Astrocyte of the spinal cord (primary cell): Measurements from ENCODE around the gene CTTNBP2NL.
"Not testable (repeated sequence)": the region's sequence is repeated elsewhere in the genome, so short reads cannot be mapped to it uniquely, and the experiment has no call there.

Experiments
- DNase-seq: peaks from one replicate; pipeline ENCODE4 v3.0.0; 2011; ENCODE audit warnings: low read depth, low spot score
- H3K4me3 ChIP-seq: 2 replicates; pipeline ENCODE4 v1.5.1; 2011; ENCODE audit warnings: low read depth, mild to moderate bottlenecking, low read length, moderate library complexity
- CTCF ChIP-seq: IDR thresholded peaks from 2 replicates; pipeline ENCODE4 v1.5.1; 2012; ENCODE audit warnings: low read depth, mild to moderate bottlenecking, low read length, inconsistent platforms
- in situ Hi-C: cut with HindIII; loops from 2 replicates; pipeline ENCODE4 v1.10.0; 2017; ENCODE audit warnings: low sequenced_read_pairs

CTTNBP2NL gene

DNA sequence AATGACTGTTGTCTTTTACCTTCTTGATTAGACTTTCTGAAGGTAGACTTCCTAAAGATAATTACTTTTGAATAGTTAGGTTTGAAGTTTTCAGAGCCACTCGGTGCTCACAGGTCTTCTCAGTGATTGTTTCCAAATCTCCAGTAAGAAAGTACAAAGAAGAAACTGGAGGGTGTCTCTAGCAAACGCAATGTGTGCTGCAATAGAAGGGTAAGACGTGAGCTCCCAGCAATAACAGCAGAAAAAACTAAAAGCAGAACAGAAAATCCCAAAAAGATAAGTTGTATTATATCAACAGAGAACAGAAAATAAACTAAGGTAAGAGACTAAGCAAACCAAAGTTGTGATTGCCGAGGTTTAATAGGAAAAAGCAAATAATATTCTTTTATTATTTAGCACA, 1.8 kb downstream of the CTTNBP2NL start:
- TF ChIP-seq CTCF = no peak
- in situ Hi-C loops = no loop called here
- no peak for DNase-seq
- peak overlapping the region; percentile 75 for H3K4me3 ChIP-seq

DNA sequence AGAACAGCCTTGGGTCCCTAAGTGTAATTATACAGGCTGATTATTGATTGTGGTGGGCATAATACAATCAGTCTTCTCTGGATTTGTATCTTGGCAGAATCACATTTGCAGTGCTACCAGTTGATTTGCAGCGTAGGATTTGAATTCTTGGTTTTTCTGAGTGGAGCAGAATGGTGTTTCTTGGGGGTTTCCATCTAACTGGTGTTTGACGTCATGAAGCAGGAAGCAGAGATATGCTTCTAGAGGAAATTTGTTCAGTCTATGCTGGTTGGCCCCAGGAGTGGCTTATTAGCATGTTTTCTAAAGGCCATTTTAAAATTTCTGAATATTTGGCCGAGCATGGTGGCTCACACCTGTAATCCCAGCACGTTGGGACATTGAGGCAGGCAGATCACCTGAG, 3.4 kb downstream of the CTTNBP2NL start:
- no peak overlapping the region for H3K4me3 ChIP-seq
- no peak for TF ChIP-seq CTCF
- DNase-seq = no peak
- in situ Hi-C loops = no loop called here

GRCh38 chr1:112400706-112401105, 4.7 kb downstream of the CTTNBP2NL start:
- in situ Hi-C loops, DNase-seq, H3K4me3 ChIP-seq: not testable (repeated sequence)

DNA sequence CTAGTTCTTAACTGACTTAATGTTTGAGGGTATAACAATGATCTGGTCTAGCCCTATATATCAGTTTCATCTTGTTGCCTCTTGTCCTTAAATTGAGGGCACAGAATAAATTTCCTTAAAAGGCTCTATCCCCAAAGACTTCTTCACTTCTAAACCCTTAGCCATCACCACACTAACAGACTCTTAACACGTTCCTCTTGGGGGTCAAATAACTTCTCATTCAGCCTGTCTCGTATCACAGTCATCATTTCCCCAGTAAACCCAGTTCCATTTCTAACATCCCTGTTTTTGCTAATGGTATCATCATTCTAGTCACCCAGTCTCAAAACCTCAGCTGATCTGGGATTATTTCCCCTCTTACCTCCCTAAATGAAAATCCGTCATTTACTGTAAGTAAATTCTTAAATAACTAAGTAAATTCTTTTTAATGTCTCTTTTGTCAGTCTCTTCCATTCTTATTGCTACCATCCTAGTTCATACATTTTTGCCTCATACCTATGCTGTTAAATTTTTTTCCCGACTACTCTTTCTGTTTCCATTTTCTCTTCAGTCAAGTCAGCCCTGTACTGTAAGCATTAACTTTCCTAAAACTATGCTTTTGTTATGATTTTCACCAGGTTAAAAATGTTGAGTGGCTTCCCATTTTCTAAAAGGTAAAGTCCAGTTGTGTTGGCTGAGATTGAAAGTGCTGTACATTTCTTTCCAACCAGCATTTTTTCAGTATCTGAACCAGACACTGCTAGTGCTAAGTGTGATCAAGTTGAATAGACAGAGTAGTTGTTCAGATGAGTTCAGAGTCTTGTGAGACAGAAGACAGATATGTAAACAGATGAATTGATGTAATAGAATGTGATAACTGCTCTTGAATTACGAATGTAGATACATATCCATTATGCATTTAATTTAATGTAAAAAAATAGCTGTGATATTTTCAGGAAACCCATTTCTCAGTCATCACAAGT, 6.9 kb downstream of the CTTNBP2NL start:
- no peak for TF ChIP-seq CTCF
- in situ Hi-C loops = no loop called here
- no peak overlapping the region for H3K4me3 ChIP-seq
- DNase-seq = peak; percentile 30

DNA sequence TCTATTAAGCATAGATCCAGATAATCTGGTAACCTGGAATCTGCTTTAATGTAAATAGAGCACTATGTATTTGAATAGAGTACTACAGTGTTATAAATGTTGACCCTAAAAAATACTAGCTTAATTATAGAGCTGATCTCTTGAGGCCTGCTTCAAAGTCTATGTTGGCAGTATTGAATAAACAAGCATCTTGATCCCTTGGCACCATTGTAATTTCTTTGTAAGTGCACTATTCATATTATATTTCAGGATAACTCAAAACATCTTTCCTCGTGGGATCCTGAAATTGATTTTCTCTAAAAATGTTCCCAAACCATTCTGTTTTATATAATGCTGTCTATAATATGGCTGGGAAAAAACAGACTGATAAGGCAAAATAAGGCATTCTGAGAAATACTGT, 10.8 kb downstream of the CTTNBP2NL start:
- no peak for DNase-seq
- no peak for TF ChIP-seq CTCF
- no peak overlapping the region for H3K4me3 ChIP-seq
- in situ Hi-C loops = no loop called here

- DNase-seq = no peak
- in situ Hi-C loops = no loop called here
- no peak for TF ChIP-seq CTCF
- no peak overlapping the region for H3K4me3 ChIP-seq
These were observed 13.4 kb downstream of the CTTNBP2NL start for GRCh38 chr1:112409414-112409813.

DNA sequence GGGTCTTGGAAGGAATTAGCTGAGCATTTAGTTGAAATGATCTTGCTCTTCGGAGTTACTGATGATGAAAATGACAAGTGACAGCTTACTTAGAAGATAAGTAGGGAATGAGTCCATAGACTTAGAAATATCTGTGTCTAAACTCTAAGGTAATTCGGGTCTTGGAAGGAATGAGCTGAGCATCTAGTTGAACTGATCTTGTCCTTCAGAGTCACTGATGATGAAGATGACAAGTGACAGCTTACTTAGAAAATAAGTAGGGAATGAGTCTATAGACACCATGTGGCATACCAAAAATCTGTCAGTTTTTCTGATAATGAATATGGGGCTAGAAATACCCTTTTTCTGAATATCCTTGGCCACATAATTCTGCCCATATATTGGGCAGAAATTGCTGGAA, 14.7 kb downstream of the CTTNBP2NL start:
- TF ChIP-seq CTCF = no peak
- DNase-seq = no peak
- H3K4me3 ChIP-seq = no peak overlapping the region
- in situ Hi-C loops = no loop called here
